H9 (cell line): ENCODE measurements around the gene GTF3C5. TPM values are rescaled to one million over a fixed set of nuclear protein-coding genes. Genes with fewer than 3 reads are reported as not detected.
A peak's percentile ranks its signal among the peaks of the same experiment; 100 is the strongest.

Experiments used
- DNase-seq: peaks from one replicate; pipeline ENCODE4 v3.0.0-alpha.2; 2017
- H2AFZ ChIP-seq: one replicate; pipeline ENCODE4 v1.6.1; 2013; ENCODE audit warnings: mild to moderate bottlenecking, low read length, control low read depth, moderate library complexity
- H2AK5ac ChIP-seq: 2 replicates; pipeline ENCODE4 v1.6.1; 2013; ENCODE audit warnings: low read length, control low read depth, mixed read lengths; ENCODE audit not compliant: insufficient read length
- H2BK120ac ChIP-seq: one replicate; pipeline ENCODE4 v1.6.1; 2013; ENCODE audit warnings: low read depth, mild to moderate bottlenecking, low read length, control low read depth, inconsistent platforms; ENCODE audit not compliant: poor library complexity, severe bottlenecking
- H2BK12ac ChIP-seq: 2 replicates; pipeline ENCODE4 v1.6.1; 2013; ENCODE audit warnings: low read length, control low read depth, mixed read lengths, low read depth; ENCODE audit not compliant: insufficient read length
- H2BK15ac ChIP-seq: 2 replicates; pipeline ENCODE4 v1.6.1; 2013; ENCODE audit warnings: low read depth, low read length, control low read depth
- H2BK20ac ChIP-seq: one replicate; pipeline ENCODE4 v1.6.1; 2013; ENCODE audit warnings: low read depth, mild to moderate bottlenecking, low read length, control low read depth, inconsistent platforms; ENCODE audit not compliant: poor library complexity, severe bottlenecking
- H2BK5ac ChIP-seq: 2 replicates; pipeline ENCODE4 v1.6.1; 2013; ENCODE audit warnings: low read length, control low read depth, mixed read lengths; ENCODE audit not compliant: insufficient read length
- H3K14ac ChIP-seq: 2 replicates; pipeline ENCODE4 v1.6.1; 2013; ENCODE audit warnings: low read length, control low read depth; ENCODE audit not compliant: insufficient read depth
- H3K18ac ChIP-seq: 2 replicates; pipeline ENCODE4 v1.6.1; 2013; ENCODE audit warnings: low read depth, mild to moderate bottlenecking, mixed read lengths, low read length, control low read depth; ENCODE audit not compliant: insufficient read length
- H3K23ac ChIP-seq: 2 replicates; pipeline ENCODE4 v1.6.1; 2013; ENCODE audit warnings: low read length, control low read depth, mixed read lengths, low read depth; ENCODE audit not compliant: insufficient read length
- H3K23me2 ChIP-seq: 2 replicates; pipeline ENCODE4 v1.6.1; 2013; ENCODE audit warnings: low read depth, mild to moderate bottlenecking, mixed read lengths, low read length, control low read depth; ENCODE audit not compliant: insufficient read length, poor library complexity, severe bottlenecking
- H3K27ac ChIP-seq: 2 replicates; pipeline ENCODE4 v1.5.1; 2013; ENCODE audit warnings: low read length, control low read depth, mixed read lengths, low read depth; ENCODE audit not compliant: insufficient read length
- H3K27me3 ChIP-seq: 2 replicates; pipeline ENCODE4 v1.6.1; 2013; ENCODE audit warnings: low read length, control low read depth, inconsistent platforms; ENCODE audit not compliant: insufficient read depth
- H3K4ac ChIP-seq: 2 replicates; pipeline ENCODE4 v1.6.1; 2013; ENCODE audit warnings: low read depth, mild to moderate bottlenecking, control low read depth, inconsistent platforms, low read length, moderate library complexity
- H3K4me1 ChIP-seq: 2 replicates; pipeline ENCODE4 v1.6.1; 2013; ENCODE audit warnings: low read length, control low read depth, inconsistent platforms; ENCODE audit not compliant: insufficient read depth
- H3K4me2 ChIP-seq: 2 replicates; pipeline ENCODE4 v1.6.1; 2013; ENCODE audit warnings: low read length, control low read depth, mixed read lengths; ENCODE audit not compliant: insufficient read length, insufficient read depth
- H3K56ac ChIP-seq: 2 replicates; pipeline ENCODE4 v1.6.1; 2013; ENCODE audit warnings: low read depth, mild to moderate bottlenecking, mixed read lengths, low read length, control low read depth; ENCODE audit not compliant: insufficient read length
- H3K79me1 ChIP-seq: 2 replicates; pipeline ENCODE4 v1.6.1; 2013; ENCODE audit warnings: low read depth, mild to moderate bottlenecking, moderate library complexity, low read length, control low read depth, inconsistent platforms; ENCODE audit not compliant: insufficient read depth, poor library complexity, severe bottlenecking
- H3K79me2 ChIP-seq: 2 replicates; pipeline ENCODE4 v1.6.1; 2013; ENCODE audit warnings: low read length, control low read depth, inconsistent platforms; ENCODE audit not compliant: insufficient read depth
- H3K9ac ChIP-seq: 2 replicates; pipeline ENCODE4 v1.6.1; 2013; ENCODE audit warnings: low read length, control low read depth, mixed read lengths; ENCODE audit not compliant: insufficient read length; ENCODE audit errors: extremely low read depth
- H3K9me3 ChIP-seq: one replicate; pipeline ENCODE4 v1.6.1; 2013; ENCODE audit warnings: low read depth, low read length, inconsistent platforms; ENCODE audit not compliant: control insufficient read depth
- H3T11ph ChIP-seq: one replicate; pipeline ENCODE4 v1.6.1; 2013; ENCODE audit warnings: mild to moderate bottlenecking, low read length, control low read depth, inconsistent platforms
- H4K20me1 ChIP-seq: one replicate; pipeline ENCODE4 v1.6.1; 2013; ENCODE audit not compliant: control insufficient read depth, insufficient read length, insufficient read depth
- H4K5ac ChIP-seq: 2 replicates; pipeline ENCODE4 v1.6.1; 2013; ENCODE audit warnings: low read depth, mild to moderate bottlenecking, mixed read lengths, low read length, control low read depth; ENCODE audit not compliant: insufficient read length
- H4K8ac ChIP-seq: replicated peaks from 2 replicates; pipeline ENCODE4 v1.6.1; 2013; ENCODE audit warnings: low read length, control low read depth, mixed read lengths, low read depth; ENCODE audit not compliant: insufficient read length
- H4K91ac ChIP-seq: 2 replicates; pipeline ENCODE4 v1.6.1; 2013; ENCODE audit warnings: low read depth, mild to moderate bottlenecking, moderate library complexity, mixed read lengths, low read length, control low read depth; ENCODE audit not compliant: insufficient read length
- H3K27ac Mint-ChIP-seq, 3 experiments: 2 replicates in 2 of 3; 3 replicates in 1 of 3; pipeline ENCODE4 v1.8.0; 2020 to 2021; ENCODE audit warnings: mixed read lengths in 3 of 3, mild to moderate bottlenecking in 1 of 3, moderate library complexity in 1 of 3
- H3K27me3 Mint-ChIP-seq: 2 replicates; pipeline ENCODE4 v1.8.0; 2021; ENCODE audit warnings: low read depth, mild to moderate bottlenecking, moderate library complexity, mixed read lengths
- H3K36me3 Mint-ChIP-seq, 3 experiments: 2 replicates in 2 of 3; 3 replicates in 1 of 3; pipeline ENCODE4 v1.8.0; 2020 to 2021; ENCODE audit warnings: low read depth in 3 of 3, mixed read lengths in 3 of 3; ENCODE audit not compliant: insufficient read depth in 1 of 3
- H3K4me1 Mint-ChIP-seq, 2 experiments: 2 replicates each; pipeline ENCODE4 v1.8.0; 2020; ENCODE audit warnings: mixed read lengths in 2 of 2
- H3K4me3 Mint-ChIP-seq, 2 experiments: 2 replicates in 1 of 2; 3 replicates in 1 of 2; pipeline ENCODE4 v1.8.0; 2020 to 2021; ENCODE audit warnings: mild to moderate bottlenecking in 2 of 2, mixed read lengths in 2 of 2, moderate library complexity in 1 of 2
- H3K9me3 Mint-ChIP-seq, 2 experiments: 2 replicates in 1 of 2; 3 replicates in 1 of 2; pipeline ENCODE4 v1.8.0; 2020; ENCODE audit warnings: mild to moderate bottlenecking in 2 of 2, mixed read lengths in 2 of 2, moderate library complexity in 1 of 2
- WGBS: extraction: QIAGEN DNeasy Blood & Tissue Kit; methylation state at CpG from one replicate; pipeline ENCODE4 v1.1.7; 2013; ENCODE audit warnings: missing lambda C conversion rate, low lambda C conversion rate, mixed read lengths; ENCODE audit not compliant: insufficient read length; ENCODE audit errors: extremely low coverage; 5-methylcytosine and 5-hydroxymethylcytosine counted together
- total RNA-seq: library from RNA; stranded (reverse); gene quantifications from 2 replicates; pipeline ENCODE4 v1.2.1, GENCODE V29; 2021
- TF ChIP-seq, protein P1 (sequence below): fragments of 200-600 bp; sonication (generic); conservative IDR thresholded peaks from 3 replicates; pipeline ENCODE4 v1.8.0; 2021; ENCODE audit warnings: antibody characterized with exemption, mild to moderate bottlenecking

The GTF3C5 gene
- total RNA-seq, 1 experiment from 2014 or later = 88.9 TPM

DNA sequence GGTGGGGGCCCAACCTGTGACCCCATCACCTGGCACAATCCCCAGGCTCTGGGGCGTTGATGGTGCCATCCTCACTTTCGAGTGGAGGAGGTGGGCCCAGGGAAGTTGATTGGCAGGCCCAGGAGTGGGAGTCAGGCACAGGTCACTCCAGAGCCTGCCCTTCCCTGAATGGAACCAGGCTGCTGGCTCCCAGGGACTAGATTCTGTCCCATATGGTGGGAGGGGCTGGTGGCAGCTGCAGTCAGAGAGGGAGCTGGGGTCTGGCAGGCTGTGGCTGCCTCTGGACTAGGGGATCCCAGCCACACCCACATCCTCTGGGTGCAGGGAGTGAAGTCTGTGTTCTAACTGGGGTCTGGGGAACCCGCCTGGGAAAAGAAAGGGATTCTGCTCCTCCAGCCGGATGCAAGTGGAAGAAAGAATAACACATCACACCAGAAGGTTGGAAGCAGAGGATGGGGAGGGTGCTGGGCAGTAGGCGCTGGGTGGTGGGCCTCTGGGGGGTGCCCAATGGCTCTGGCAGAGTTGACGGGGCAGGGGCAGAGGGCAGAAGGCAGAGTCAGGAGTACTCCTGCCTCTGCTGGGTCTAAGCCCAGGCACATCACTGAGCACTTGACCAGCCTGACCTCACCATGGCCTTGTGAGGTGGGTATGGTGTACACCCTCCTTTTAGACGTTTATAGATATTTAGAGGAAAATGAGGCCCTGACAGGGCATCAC, 56.8 kb downstream of the GTF3C5 start:
- no peaks in the 10 kb centered on the region for H3K23me2 ChIP-seq
- no peaks in the 10 kb centered on the region for H3K36me3 Mint-ChIP-seq
- 0 out of 4 replicates have a peak, but pooled peaks cover 0 to 2% of the 10 kb centered on the region in 2 experiments for H3K4me1 Mint-ChIP-seq
- no peaks in the 10 kb centered on the region for H3K9me3 Mint-ChIP-seq
- no peak overlapping the region for H2BK15ac ChIP-seq
- no peak overlapping the region for H2BK120ac ChIP-seq
- H3K9me3 ChIP-seq = no peaks in the 10 kb centered on the region
- H2BK20ac ChIP-seq = no peak overlapping the region
- H3K18ac ChIP-seq = no peak overlapping the region
- DNase-seq = peak; percentile 24
- H3K27ac ChIP-seq = no peak overlapping the region
- H2AFZ ChIP-seq = no peak overlapping the region
- no peaks in the 10 kb centered on the region for H4K20me1 ChIP-seq
- no peak overlapping the region for H4K8ac ChIP-seq
- H3K23ac ChIP-seq = no peak overlapping the region
- H3K56ac ChIP-seq = no peak overlapping the region
- WGBS = no CpG with 5 or more reads among the region's 7 CpGs
- no peaks in the 10 kb centered on the region for H3K79me1 ChIP-seq
- H3K27me3 Mint-ChIP-seq = no peaks in the 10 kb centered on the region; the same call in 1 of the 2 replicates
- no peaks in the 10 kb centered on the region for H3K79me2 ChIP-seq
- no peak overlapping the region for H3K9ac ChIP-seq
- TF ChIP-seq, protein P1, sequence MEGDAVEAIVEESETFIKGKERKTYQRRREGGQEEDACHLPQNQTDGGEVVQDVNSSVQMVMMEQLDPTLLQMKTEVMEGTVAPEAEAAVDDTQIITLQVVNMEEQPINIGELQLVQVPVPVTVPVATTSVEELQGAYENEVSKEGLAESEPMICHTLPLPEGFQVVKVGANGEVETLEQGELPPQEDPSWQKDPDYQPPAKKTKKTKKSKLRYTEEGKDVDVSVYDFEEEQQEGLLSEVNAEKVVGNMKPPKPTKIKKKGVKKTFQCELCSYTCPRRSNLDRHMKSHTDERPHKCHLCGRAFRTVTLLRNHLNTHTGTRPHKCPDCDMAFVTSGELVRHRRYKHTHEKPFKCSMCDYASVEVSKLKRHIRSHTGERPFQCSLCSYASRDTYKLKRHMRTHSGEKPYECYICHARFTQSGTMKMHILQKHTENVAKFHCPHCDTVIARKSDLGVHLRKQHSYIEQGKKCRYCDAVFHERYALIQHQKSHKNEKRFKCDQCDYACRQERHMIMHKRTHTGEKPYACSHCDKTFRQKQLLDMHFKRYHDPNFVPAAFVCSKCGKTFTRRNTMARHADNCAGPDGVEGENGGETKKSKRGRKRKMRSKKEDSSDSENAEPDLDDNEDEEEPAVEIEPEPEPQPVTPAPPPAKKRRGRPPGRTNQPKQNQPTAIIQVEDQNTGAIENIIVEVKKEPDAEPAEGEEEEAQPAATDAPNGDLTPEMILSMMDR = no peak
- H3K4me3 Mint-ChIP-seq = no peak overlapping the region
- no peaks in the 10 kb centered on the region for H3K27me3 ChIP-seq
- no peak overlapping the region for H2BK5ac ChIP-seq
- no peak overlapping the region for H3K4ac ChIP-seq
- no peak overlapping the region for H3K4me2 ChIP-seq
- H3T11ph ChIP-seq = no peak overlapping the region
- H2BK12ac ChIP-seq = no peak overlapping the region
- H3K4me1 ChIP-seq = no peaks in the 10 kb centered on the region
- no peak overlapping the region for H4K5ac ChIP-seq
- H2AK5ac ChIP-seq = no peak overlapping the region
- H3K27ac Mint-ChIP-seq = no peak overlapping the region; a peak in 1 of 7 replicates
- no peak overlapping the region for H4K91ac ChIP-seq
- H3K14ac ChIP-seq = no peak overlapping the region; the same call in 1 of the 2 replicates
